ENCODE data around the gene SYT13. TPM values are rescaled to one million over a fixed set of nuclear protein-coding genes. Genes with fewer than 3 reads are reported as not detected.

Gene SYT13
- total and polyA plus RNA-seq, 2 of the 4 experiments (the other 2 are of a cell fraction), result not detected

- Histone ChIP-seq H4K91ac (ENCODE audit: insufficient read depth, low read depth, low read length) (no peak overlapping the region), H2AK5ac (ENCODE audit: low read depth, low read length) (no peak overlapping the region), H4K8ac (ENCODE audit: low read depth in 2 of 2, low read length in 2 of 2) (no peak overlapping the region), H3K9me3 (ENCODE audit: control insufficient read depth, insufficient read depth, low read length) (no peaks in the 10 kb centered on the region), H2BK15ac (ENCODE audit: low read depth, low read length) (no peak overlapping the region), H3K4ac (ENCODE audit: low read depth, low read length) (no peak overlapping the region), H3K27me3 (ENCODE audit: control insufficient read depth, insufficient read depth, low read length) (peaks cover 10% of the 10 kb centered on the region; the same call in 1 of the 2 replicates), H3K9ac (ENCODE audit: low read depth, low read length) (no peak overlapping the region), H3K9me1 (ENCODE audit: insufficient read depth, low read length) (no peaks in the 10 kb centered on the region), H3K14ac (replicated peaks; ENCODE audit: low read depth, low read length) (no peak overlapping the region), H2BK20ac (ENCODE audit: low read depth, low read length) (no peak overlapping the region), H3K4me2 (ENCODE audit: low read depth, low read length) (no peak overlapping the region), H3K4me1 (ENCODE audit: control insufficient read depth, insufficient read depth, low read length) (no peaks in the 10 kb centered on the region), H3K36me3 (ENCODE audit: control insufficient read depth, insufficient read depth, low read length) (no peaks in the 10 kb centered on the region), H3K4me3 (ENCODE audit: insufficient read depth, low read depth, low read length) (no peak overlapping the region), H3K27ac (ENCODE audit: insufficient read depth, low read length) (no peak overlapping the region), H2BK120ac (ENCODE audit: low read depth, low read length) (no peak overlapping the region), H3K56ac (ENCODE audit: extremely low read depth, insufficient read depth, low read length) (no peak overlapping the region), H2BK5ac (ENCODE audit: low read depth, low read length, poor library complexity, severe bottlenecking) (no peak overlapping the region), H3K79me1 (ENCODE audit: low read depth in 1 of 2, low read length in 2 of 2) (no peaks in the 10 kb centered on the region), H2AFZ (replicated peaks; ENCODE audit: low read length, poor library complexity) (no peak overlapping the region), H4K20me1 (ENCODE audit: insufficient read depth, low read length) (no peaks in the 10 kb centered on the region), H2AK9ac (replicated peaks; ENCODE audit: low read depth, low read length, poor library complexity) (no peak overlapping the region), H4K5ac (ENCODE audit: low read depth, low read length) (no peak overlapping the region), H3K23ac (ENCODE audit: low read depth, low read length) (no peak overlapping the region), H3K18ac (ENCODE audit: low read depth, low read length) (no peak overlapping the region)
- DNase-seq (no peak), ATAC-seq (ENCODE audit: low read depth) (no peak)
- dilution Hi-C loops (cut with HindIII; ENCODE audit: low sequenced_read_pairs, unreplicated experiment) (no loop called here), in situ Hi-C loops (cut with MboI; ENCODE audit: low sequenced_read_pairs) (no loop called here), intact Hi-C loops (cut with micrococcal nuclease) (no loop called here)
- TF ChIP-seq RCOR1 (IDR thresholded peaks at IDR 0.05; ENCODE audit: insufficient replicate concordance, low read length) (no peak), MAZ (IDR thresholded peaks at IDR 0.05; ENCODE audit: borderline replicate concordance, low read depth, low read length) (no peak), RAD21 (IDR thresholded peaks at IDR 0.05; ENCODE audit: low read length) (no peak), CHD1 (IDR thresholded peaks at IDR 0.05; ENCODE audit: low read depth, low read length) (no peak), USF2 (IDR thresholded peaks at IDR 0.05; ENCODE audit: low read depth, low read length) (no peak), ELK1 (IDR thresholded peaks at IDR 0.05; ENCODE audit: borderline replicate concordance, low read depth, low read length) (no peak), MAFK (IDR thresholded peaks at IDR 0.05; ENCODE audit: low read depth, low read length) (no peak), POLR2A (IDR thresholded peaks at IDR 0.05; ENCODE audit: low read depth, low read length) (no peak), SMC3 (IDR thresholded peaks at IDR 0.05; ENCODE audit: low read depth, low read length) (no peak), RFX5 (IDR thresholded peaks at IDR 0.05; ENCODE audit: low read depth, low read length) (no peak), FOS (IDR thresholded peaks at IDR 0.05; ENCODE audit: low read depth, low read length) (no peak), BHLHE40 (IDR thresholded peaks at IDR 0.05; ENCODE audit: low read depth, low read length) (no peak), MXI1 (IDR thresholded peaks at IDR 0.05; ENCODE audit: borderline replicate concordance, low read depth, low read length) (no peak)
- CTCF ChIA-PET, result interaction anchor here (0.6 to 1.2 kb wide), 3 partner anchors 16 to 45 kb away, joined by 3 read pairs; no protein-coding TSS in a partner anchor
- whole genome bisulfite sequencing, 2 experiments (ENCODE audit: extremely low coverage in 2 of 2, insufficient read length in 1 of 2), result no CpG with 5 or more reads among the region's 5 CpGs
- POLR2A ChIA-PET (ENCODE audit: unreplicated experiment), result no interaction called here
- no TSS peak for BruUV-seq (replicated peaks)
Observed at GRCh38 chr11:45232341-45233080, 53.6 kb downstream of the SYT13 start.
